Panc1 (cell line): Measurements from ENCODE around the gene SEC14L5. TPM values are rescaled to one million over a fixed set of nuclear protein-coding genes. Genes with fewer than 3 reads are reported as not detected.

Source experiments
- ATAC-seq: fragments of 200-7000 bp; cut with Tn5 transposase; 2 replicates; pipeline ENCODE4 v1.9.1; 2020; ENCODE audit warnings: mild to moderate bottlenecking, moderate library complexity
- BruUV-seq: library from RNA; stranded (reverse); fragments of 400-500 nt; replicated peaks from 2 replicates; lab custom pipeline; 2021; lab: Mats Ljungman, UMichigan
- CTCF ChIA-PET: fragments of 300-600 bp; sonication (Branson Sonifier 250); formaldehyde crosslinking; loops from one replicate; lab custom pipeline; 2022; ENCODE audit warnings: antibody characterized with exemption; lab: Charles Lee
- POLR2A ChIA-PET: fragments of 300-600 bp; sonication (Branson Sonifier 250); formaldehyde crosslinking; loops from one replicate; lab custom pipeline; 2022; ENCODE audit warnings: antibody characterized with exemption; lab: Charles Lee
- DNase-seq: peaks from one replicate; pipeline ENCODE4 v3.0.0-alpha.2; 2010; ENCODE audit warnings: low read depth, low spot score
- H3K27ac ChIP-seq: 2 replicates; pipeline ENCODE4 v1.5.1; 2011; ENCODE audit warnings: mild to moderate bottlenecking, low read length, inconsistent platforms
- H3K27me3 ChIP-seq: fragments of 200-500 bp; sonication (Bioruptor generic); 2 replicates; pipeline ENCODE4 v1.6.0; 2014; ENCODE audit warnings: low read length, inconsistent platforms; ENCODE audit not compliant: control insufficient read depth, insufficient read depth
- H3K36me3 ChIP-seq: fragments of 200-500 bp; sonication (Bioruptor generic); 2 replicates; pipeline ENCODE4 v1.5.1; 2014; ENCODE audit warnings: inconsistent platforms, mild to moderate bottlenecking, low read length, moderate library complexity; ENCODE audit not compliant: control insufficient read depth, insufficient read depth
- H3K4me1 ChIP-seq: 2 replicates; pipeline ENCODE4 v1.5.1; 2011; ENCODE audit warnings: inconsistent platforms, mild to moderate bottlenecking, low read length, moderate library complexity; ENCODE audit not compliant: control insufficient read depth, insufficient read depth
- H3K4me3 ChIP-seq, 2 experiments: 2 replicates each; pipeline ENCODE4 v1.5.1; 2011 to 2012; ENCODE audit warnings: low read depth in 2 of 2, low read length in 2 of 2, mild to moderate bottlenecking in 2 of 2, inconsistent platforms in 1 of 2, moderate library complexity in 1 of 2
- H3K9me3 ChIP-seq: fragments of 200-500 bp; sonication (Bioruptor generic); 2 replicates; pipeline ENCODE4 v1.5.1; 2014; ENCODE audit warnings: low read depth, mild to moderate bottlenecking, inconsistent platforms, low read length, moderate library complexity; ENCODE audit not compliant: control insufficient read depth, insufficient read depth
- POLR2AphosphoS5 ChIP-seq: IDR thresholded peaks from 2 replicates; pipeline ENCODE4 v1.6.1; 2012; ENCODE audit warnings: mild to moderate bottlenecking, low read depth, low read length, moderate library complexity
- SIN3A ChIP-seq: IDR thresholded peaks from 2 replicates; pipeline ENCODE4 v1.6.1; 2012; ENCODE audit warnings: low read depth, mild to moderate bottlenecking, low read length, moderate library complexity, borderline replicate concordance; ENCODE audit not compliant: insufficient read depth
- TCF7L2 ChIP-seq: IDR thresholded peaks from 2 replicates; pipeline ENCODE4 v1.6.1; 2011; ENCODE audit warnings: mild to moderate bottlenecking, low read depth, low read length, inconsistent platforms
- in situ Hi-C: cut with HindIII; loops from 2 replicates; pipeline ENCODE4 v1.10.0; 2016; ENCODE audit warnings: low sequenced_read_pairs, low pct_unique_long_range_greater_than_20kb
- intact Hi-C: fragments of 100-400 bp; cut with micrococcal nuclease; formaldehyde crosslinking; loops from one replicate; pipeline ENCODE4 v1.10.0; 2022; ENCODE audit not compliant: unreplicated experiment
- total RNA-seq: library from RNA; stranded (reverse); gene quantifications from one replicate; pipeline ENCODE4 v1.2.1, GENCODE V29; 2021; ENCODE audit not compliant: unreplicated experiment
- TF ChIP-seq, protein P1 (sequence below), 2 experiments: IDR thresholded peaks; 2 replicates each; pipeline ENCODE4 v1.6.1; 2011 to 2012; ENCODE audit warnings: low read depth in 2 of 2, control low read depth in 1 of 2, low read length in 1 of 2, mild to moderate bottlenecking in 1 of 2, moderate library complexity in 1 of 2; ENCODE audit not compliant: insufficient read depth in 1 of 2
- TF ChIP-seq, protein P2 (sequence below): fragments of 450-650 bp; IDR thresholded peaks from 2 replicates; pipeline ENCODE4 v1.5.1; 2017; ENCODE audit warnings: mild to moderate bottlenecking

The SEC14L5 gene
- total RNA-seq, 1 experiment from 2014 or later = 0.26 TPM

DNA sequence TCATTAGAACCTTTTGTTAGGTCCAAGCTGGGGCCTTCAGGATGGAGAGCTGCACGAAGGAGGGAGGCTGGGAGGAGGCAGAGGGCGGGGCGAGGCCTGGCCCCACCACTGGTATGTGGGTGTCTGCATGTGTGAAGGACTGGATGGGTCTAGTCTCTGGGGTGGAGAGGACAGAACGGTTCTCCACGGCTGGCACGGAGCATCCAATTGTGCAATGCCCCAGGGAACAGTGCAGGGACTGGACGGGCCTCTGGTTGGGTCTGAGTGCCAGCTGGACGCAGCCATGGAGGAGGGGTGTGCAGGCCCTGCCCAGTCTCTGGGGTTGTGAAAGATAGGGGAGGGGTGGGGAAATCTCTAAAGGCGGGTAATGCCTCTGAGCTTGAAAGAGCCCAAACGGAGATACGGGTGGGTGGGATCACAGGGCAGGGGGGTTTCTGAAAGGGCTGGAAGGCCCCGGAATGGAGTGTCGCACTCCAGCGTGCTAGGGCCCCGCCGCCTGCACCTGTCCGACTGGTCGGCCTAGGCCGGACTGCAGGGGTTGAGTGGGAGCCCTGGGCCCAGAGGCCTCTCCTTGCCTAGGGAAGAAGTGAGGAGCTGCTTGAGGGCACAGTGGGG lies 22.8 kb upstream of the SEC14L5 start:
- intact Hi-C loops (no loop called here), in situ Hi-C loops (no loop called here)
- ATAC-seq (no peak), DNase-seq (no peak)
- BruUV-seq = no TSS peak
- TF ChIP-seq POLR2AphosphoS5 (no peak; the same call in 1 of the 2 replicates), TCF7L2 (no peak), SIN3A (no peak)
- TF ChIP-seq, protein P1, sequence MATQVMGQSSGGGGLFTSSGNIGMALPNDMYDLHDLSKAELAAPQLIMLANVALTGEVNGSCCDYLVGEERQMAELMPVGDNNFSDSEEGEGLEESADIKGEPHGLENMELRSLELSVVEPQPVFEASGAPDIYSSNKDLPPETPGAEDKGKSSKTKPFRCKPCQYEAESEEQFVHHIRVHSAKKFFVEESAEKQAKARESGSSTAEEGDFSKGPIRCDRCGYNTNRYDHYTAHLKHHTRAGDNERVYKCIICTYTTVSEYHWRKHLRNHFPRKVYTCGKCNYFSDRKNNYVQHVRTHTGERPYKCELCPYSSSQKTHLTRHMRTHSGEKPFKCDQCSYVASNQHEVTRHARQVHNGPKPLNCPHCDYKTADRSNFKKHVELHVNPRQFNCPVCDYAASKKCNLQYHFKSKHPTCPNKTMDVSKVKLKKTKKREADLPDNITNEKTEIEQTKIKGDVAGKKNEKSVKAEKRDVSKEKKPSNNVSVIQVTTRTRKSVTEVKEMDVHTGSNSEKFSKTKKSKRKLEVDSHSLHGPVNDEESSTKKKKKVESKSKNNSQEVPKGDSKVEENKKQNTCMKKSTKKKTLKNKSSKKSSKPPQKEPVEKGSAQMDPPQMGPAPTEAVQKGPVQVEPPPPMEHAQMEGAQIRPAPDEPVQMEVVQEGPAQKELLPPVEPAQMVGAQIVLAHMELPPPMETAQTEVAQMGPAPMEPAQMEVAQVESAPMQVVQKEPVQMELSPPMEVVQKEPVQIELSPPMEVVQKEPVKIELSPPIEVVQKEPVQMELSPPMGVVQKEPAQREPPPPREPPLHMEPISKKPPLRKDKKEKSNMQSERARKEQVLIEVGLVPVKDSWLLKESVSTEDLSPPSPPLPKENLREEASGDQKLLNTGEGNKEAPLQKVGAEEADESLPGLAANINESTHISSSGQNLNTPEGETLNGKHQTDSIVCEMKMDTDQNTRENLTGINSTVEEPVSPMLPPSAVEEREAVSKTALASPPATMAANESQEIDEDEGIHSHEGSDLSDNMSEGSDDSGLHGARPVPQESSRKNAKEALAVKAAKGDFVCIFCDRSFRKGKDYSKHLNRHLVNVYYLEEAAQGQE (IDR thresholded peaks at IDR 0.05; ENCODE audit: insufficient read depth in 1 of 2, low read depth in 2 of 2, low read length in 1 of 2) = no peak
- TF ChIP-seq, protein P2, sequence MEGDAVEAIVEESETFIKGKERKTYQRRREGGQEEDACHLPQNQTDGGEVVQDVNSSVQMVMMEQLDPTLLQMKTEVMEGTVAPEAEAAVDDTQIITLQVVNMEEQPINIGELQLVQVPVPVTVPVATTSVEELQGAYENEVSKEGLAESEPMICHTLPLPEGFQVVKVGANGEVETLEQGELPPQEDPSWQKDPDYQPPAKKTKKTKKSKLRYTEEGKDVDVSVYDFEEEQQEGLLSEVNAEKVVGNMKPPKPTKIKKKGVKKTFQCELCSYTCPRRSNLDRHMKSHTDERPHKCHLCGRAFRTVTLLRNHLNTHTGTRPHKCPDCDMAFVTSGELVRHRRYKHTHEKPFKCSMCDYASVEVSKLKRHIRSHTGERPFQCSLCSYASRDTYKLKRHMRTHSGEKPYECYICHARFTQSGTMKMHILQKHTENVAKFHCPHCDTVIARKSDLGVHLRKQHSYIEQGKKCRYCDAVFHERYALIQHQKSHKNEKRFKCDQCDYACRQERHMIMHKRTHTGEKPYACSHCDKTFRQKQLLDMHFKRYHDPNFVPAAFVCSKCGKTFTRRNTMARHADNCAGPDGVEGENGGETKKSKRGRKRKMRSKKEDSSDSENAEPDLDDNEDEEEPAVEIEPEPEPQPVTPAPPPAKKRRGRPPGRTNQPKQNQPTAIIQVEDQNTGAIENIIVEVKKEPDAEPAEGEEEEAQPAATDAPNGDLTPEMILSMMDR = no peak
- Histone ChIP-seq H3K4me3 (peak overlapping the region; percentile 93), H3K9me3 (no peaks in the 10 kb centered on the region), H3K4me1 (peaks cover 21% of the 10 kb centered on the region), H3K27me3 (no peaks in the 10 kb centered on the region), H3K27ac (peak overlapping the region; percentile 80), H3K36me3 (no peaks in the 10 kb centered on the region)
- POLR2A ChIA-PET = no interaction called here
- CTCF ChIA-PET = no interaction called here

DNA sequence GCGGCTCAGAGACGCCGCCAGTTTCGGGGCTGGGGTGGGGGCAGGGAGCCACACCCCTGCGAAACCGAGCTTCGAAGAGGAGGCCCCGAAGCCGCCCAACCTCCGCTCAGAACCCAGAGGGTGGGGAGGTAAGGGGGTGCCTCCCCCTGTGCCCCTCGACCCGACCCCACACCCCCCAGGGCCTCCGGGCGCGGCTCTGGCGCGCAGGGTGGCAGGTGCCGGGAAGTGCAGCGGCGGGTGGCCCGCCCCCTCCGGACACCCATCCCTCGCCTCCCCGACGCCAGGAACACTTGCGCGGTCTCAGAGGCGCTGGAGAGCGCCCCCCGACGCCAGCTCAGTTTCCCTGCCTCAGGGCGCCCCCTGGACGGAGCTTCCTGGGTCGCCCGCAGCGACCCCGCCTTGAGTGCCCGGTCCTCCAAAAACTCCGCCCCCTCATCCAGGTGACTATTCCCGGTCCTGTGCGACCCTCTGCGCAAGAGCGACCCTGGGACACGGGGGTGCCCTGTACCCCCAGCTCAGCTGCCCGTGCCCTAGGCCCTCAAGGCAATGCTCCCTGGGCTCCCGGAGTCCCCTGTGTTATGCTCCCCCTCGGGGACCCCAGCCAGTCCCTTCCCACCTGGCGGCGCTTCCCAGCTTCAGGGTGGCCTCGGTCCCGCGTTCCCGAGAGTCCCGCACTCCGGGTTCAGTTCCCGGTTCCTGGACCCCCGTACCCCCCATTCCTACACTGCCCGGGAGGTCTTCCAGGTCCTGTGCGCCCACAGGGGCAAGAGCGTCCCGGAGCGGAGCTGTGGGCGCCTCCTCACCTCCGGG lies 21.7 kb upstream of the SEC14L5 start:
- no peaks in the 10 kb centered on the region for H3K27me3 ChIP-seq
- ChIA-PET POLR2A (no interaction called here), CTCF (interaction anchor here (0.5 to 0.7 kb wide), 3 partner anchors 43 to 297 kb away, joined by 3 to 8 read pairs (median 4); partner anchors contain the start of gene ROGDI)
- in situ Hi-C loops (no loop called here), intact Hi-C loops (no loop called here)
- TF ChIP-seq, protein P1 (IDR thresholded peaks at IDR 0.05; ENCODE audit: insufficient read depth in 1 of 2, low read depth in 2 of 2, low read length in 1 of 2) = no peak
- TF ChIP-seq POLR2AphosphoS5 (no peak), TCF7L2 (no peak), SIN3A (peak; percentile 78; the same call in 1 of the 2 replicates)
- TF ChIP-seq, protein P2 = peak; percentile 79; the same call in 1 of the 2 replicates
- peak overlapping the region; percentile 93 for H3K4me3 ChIP-seq
- H3K36me3 ChIP-seq = no peaks in the 10 kb centered on the region
- H3K9me3 ChIP-seq = no peaks in the 10 kb centered on the region
- DNase-seq = no peak
- H3K27ac ChIP-seq = peak overlapping the region; percentile 80
- ATAC-seq = peak; percentile 65
- H3K4me1 ChIP-seq = peaks cover 31% of the 10 kb centered on the region
- no TSS peak for BruUV-seq
